H1 (cell line): ENCODE measurements around the gene KIAA0930.

Source experiments
- CBX5 ChIP-seq: fragments of 300-800, 300-1000 bp; sonication (generic); IDR thresholded peaks from 2 replicates; pipeline ENCODE4 v1.7.1; 2016; ENCODE audit warnings: antibody characterized with exemption, low read length, low read depth
- CREB1 ChIP-seq: IDR thresholded peaks from 2 replicates; pipeline ENCODE4 v1.6.1; 2012; ENCODE audit warnings: inconsistent platforms
- EGR1 ChIP-seq: IDR thresholded peaks from 2 replicates; pipeline ENCODE4 v1.6.1; 2011; ENCODE audit warnings: low read depth, low read length, borderline replicate concordance
- FOSL1 ChIP-seq: IDR thresholded peaks from 2 replicates; pipeline ENCODE4 v1.6.1; 2011; ENCODE audit warnings: mild to moderate bottlenecking, low read depth, low read length, moderate library complexity; ENCODE audit not compliant: insufficient read depth
- HDAC2 ChIP-seq, 2 experiments: fragments of 300-600 bp in 1 of 2; sonication (generic) in 1 of 2; IDR thresholded peaks; 2 replicates each; pipeline ENCODE4 v1.6.1; 2011 to 2012; ENCODE audit warnings: low read depth in 2 of 2, low read length in 2 of 2, mild to moderate bottlenecking in 2 of 2, moderate library complexity in 2 of 2, borderline replicate concordance in 1 of 2, inconsistent platforms in 1 of 2
- KDM1A ChIP-seq: fragments of 200-600, 300-600 bp; sonication (generic); IDR thresholded peaks from 2 replicates; pipeline ENCODE4 v1.7.1; 2016; ENCODE audit warnings: mild to moderate bottlenecking, low read length, borderline replicate concordance
- MAX ChIP-seq: IDR thresholded peaks from 2 replicates; pipeline ENCODE4 v1.6.1; 2012; ENCODE audit warnings: inconsistent platforms
- PHF8 ChIP-seq: fragments of 200-600 bp; sonication (generic); conservative IDR thresholded peaks from 2 replicates; pipeline ENCODE4 v1.7.1; 2012; ENCODE audit warnings: low read depth, mild to moderate bottlenecking, inconsistent platforms, low read length, moderate library complexity
- POLR2A ChIP-seq, 2 experiments: IDR thresholded peaks; 1 replicate in 1 of 2; 2 replicates in 1 of 2; pipeline ENCODE4 v1.6.1; 2011; ENCODE audit warnings: low read depth in 2 of 2, low read length in 2 of 2, mild to moderate bottlenecking in 2 of 2; ENCODE audit errors: control extremely low read depth in 1 of 2
- POLR2AphosphoS5 ChIP-seq: IDR thresholded peaks from 2 replicates; pipeline ENCODE4 v1.6.1; 2011; ENCODE audit warnings: low read depth, low read length
- SIN3A ChIP-seq, 2 experiments: IDR thresholded peaks in 1 of 2; conservative IDR thresholded peaks in 1 of 2; 2 replicates each; pipeline ENCODE4 v1.6.1; 2011 to 2012; ENCODE audit warnings: low read length in 2 of 2, improper control_type of control experiment in 1 of 2, low read depth in 1 of 2, mild to moderate bottlenecking in 1 of 2
- TF ChIP-seq, protein P1 (sequence below), 3 experiments: IDR thresholded peaks; 1 replicate in 2 of 3; 2 replicates in 1 of 3; pipeline versions ENCODE4 v1.5.1 to v1.6.1; 2011; ENCODE audit warnings: low read length in 3 of 3, mild to moderate bottlenecking in 3 of 3, inconsistent platforms in 2 of 3, low read depth in 1 of 3, moderate library complexity in 1 of 3; ENCODE audit not compliant: insufficient read depth in 1 of 3; ENCODE audit errors: control extremely low read depth in 1 of 3
- TF ChIP-seq, protein P2 (sequence below): IDR thresholded peaks from 2 replicates; pipeline ENCODE4 v1.6.1; 2011; ENCODE audit warnings: low read length, improper control_type of control experiment

DNA sequence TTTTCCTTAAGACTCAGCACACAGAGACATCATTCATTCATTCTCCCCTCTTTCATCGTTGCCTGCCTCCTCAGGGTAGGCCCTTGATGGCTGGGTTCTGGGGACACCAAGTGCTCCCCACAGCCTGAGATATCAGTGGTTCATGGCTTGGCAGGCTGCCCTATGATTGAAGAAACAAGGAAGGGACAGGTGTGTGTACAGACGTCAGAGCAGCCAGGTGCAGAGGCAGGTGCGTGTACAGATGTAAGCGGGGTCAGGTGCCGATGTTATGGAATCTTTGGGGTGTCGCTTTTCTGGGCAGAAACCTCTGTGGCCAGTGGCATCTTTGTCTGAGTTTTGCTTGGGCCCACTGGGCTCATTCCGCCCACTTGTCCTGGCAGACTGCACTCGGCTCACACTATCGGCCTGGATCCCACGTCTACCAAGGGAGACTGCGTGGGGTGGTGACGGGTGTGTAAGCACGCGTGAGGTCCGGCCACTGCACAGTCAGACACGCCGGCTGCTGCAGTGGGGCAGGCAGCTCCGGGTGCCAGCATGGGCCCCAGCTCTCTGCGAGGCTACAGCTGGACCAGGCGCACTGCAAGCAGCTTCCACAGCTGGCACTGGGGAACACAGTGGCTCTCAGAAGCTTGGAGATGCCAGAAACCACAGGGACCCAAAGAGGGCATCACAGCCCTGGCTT, 20.9 kb upstream of the KIAA0930 start:
- TF ChIP-seq CBX5, result no peak
- TF ChIP-seq CREB1, result no peak
- TF ChIP-seq, protein P1, sequence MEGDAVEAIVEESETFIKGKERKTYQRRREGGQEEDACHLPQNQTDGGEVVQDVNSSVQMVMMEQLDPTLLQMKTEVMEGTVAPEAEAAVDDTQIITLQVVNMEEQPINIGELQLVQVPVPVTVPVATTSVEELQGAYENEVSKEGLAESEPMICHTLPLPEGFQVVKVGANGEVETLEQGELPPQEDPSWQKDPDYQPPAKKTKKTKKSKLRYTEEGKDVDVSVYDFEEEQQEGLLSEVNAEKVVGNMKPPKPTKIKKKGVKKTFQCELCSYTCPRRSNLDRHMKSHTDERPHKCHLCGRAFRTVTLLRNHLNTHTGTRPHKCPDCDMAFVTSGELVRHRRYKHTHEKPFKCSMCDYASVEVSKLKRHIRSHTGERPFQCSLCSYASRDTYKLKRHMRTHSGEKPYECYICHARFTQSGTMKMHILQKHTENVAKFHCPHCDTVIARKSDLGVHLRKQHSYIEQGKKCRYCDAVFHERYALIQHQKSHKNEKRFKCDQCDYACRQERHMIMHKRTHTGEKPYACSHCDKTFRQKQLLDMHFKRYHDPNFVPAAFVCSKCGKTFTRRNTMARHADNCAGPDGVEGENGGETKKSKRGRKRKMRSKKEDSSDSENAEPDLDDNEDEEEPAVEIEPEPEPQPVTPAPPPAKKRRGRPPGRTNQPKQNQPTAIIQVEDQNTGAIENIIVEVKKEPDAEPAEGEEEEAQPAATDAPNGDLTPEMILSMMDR (IDR thresholded peaks at IDR 0.05; ENCODE audit: control extremely low read depth in 1 of 3, insufficient read depth in 1 of 3, low read depth in 1 of 3, low read length in 3 of 3), result no peak
- no peak for TF ChIP-seq POLR2AphosphoS5
- no peak for TF ChIP-seq EGR1
- TF ChIP-seq, protein P2, sequence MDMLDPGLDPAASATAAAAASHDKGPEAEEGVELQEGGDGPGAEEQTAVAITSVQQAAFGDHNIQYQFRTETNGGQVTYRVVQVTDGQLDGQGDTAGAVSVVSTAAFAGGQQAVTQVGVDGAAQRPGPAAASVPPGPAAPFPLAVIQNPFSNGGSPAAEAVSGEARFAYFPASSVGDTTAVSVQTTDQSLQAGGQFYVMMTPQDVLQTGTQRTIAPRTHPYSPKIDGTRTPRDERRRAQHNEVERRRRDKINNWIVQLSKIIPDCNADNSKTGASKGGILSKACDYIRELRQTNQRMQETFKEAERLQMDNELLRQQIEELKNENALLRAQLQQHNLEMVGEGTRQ, result no peak
- TF ChIP-seq PHF8, result no peak
- TF ChIP-seq HDAC2 (IDR thresholded peaks at IDR 0.05; ENCODE audit: borderline replicate concordance in 1 of 2, low read depth in 2 of 2, low read length in 2 of 2), result no peak
- no peak for TF ChIP-seq FOSL1
- no peak for TF ChIP-seq SIN3A (conservative IDR thresholded peaks at IDR 0.05 in 1 of 2, IDR thresholded peaks at IDR 0.05 in 1 of 2; ENCODE audit: low read depth in 1 of 2, low read length in 2 of 2)
- no peak for TF ChIP-seq POLR2A (IDR thresholded peaks at IDR 0.05; ENCODE audit: control extremely low read depth in 1 of 2, low read depth in 2 of 2, low read length in 2 of 2)
- TF ChIP-seq KDM1A, result no peak
- TF ChIP-seq MAX, result no peak
